Prostate gland (tissue), 2 donors: Measurements from ENCODE around the gene WNT3A.

Experiments
- CTCF ChIP-seq, 4 experiments: fragments of 200-600 bp in 2 of 4; fragments of 450-650 bp in 2 of 4; sonication (generic) in 2 of 4; IDR thresholded peaks; 1 replicate in 3 of 4; 2 replicates in 1 of 4; pipeline ENCODE4 v1.5.1; 2016 to 2019; ENCODE audit warnings: antibody characterized with exemption in 4 of 4, mild to moderate bottlenecking in 2 of 4, moderate library complexity in 2 of 4
- POLR2A ChIP-seq: fragments of 450-650 bp; IDR thresholded peaks from one replicate; pipeline ENCODE4 v1.6.1; 2016; ENCODE audit warnings: antibody characterized with exemption, mild to moderate bottlenecking
- POLR2AphosphoS5 ChIP-seq: sonication (generic); formaldehyde crosslinking; IDR thresholded peaks from one replicate; pipeline ENCODE4 v1.6.1; 2017; ENCODE audit warnings: antibody characterized with exemption

- TF ChIP-seq POLR2AphosphoS5 (no peak), POLR2A (no peak), CTCF (IDR thresholded peaks at IDR 0.05) (no peak)
Observed at GRCh38 chr1:228105270-228105995, 98.6 kb downstream of the WNT3A start.
